SU-DHL-6 (cell line): ENCODE data around the gene HEY2.

Source experiments
- H2AFZ ChIP-seq: fragments of 200-600 bp; sonication (generic); 2 replicates; pipeline ENCODE4 v1.6.1; 2014; ENCODE audit warnings: low read depth, mild to moderate bottlenecking, moderate library complexity, mixed read lengths, antibody characterized with exemption, low read length; ENCODE audit not compliant: severe bottlenecking
- H3F3A ChIP-seq: fragments of 200-600 bp; shearing (Covaris generic); 2 replicates; pipeline ENCODE4 v1.6.0; 2016; ENCODE audit warnings: antibody characterized with exemption, mild to moderate bottlenecking; ENCODE audit not compliant: insufficient read depth
- H3K27ac ChIP-seq: fragments of 200-600 bp; sonication (generic); 2 replicates; pipeline ENCODE4 v1.5.1; 2016; ENCODE audit warnings: low read depth, mild to moderate bottlenecking, low read length, moderate library complexity, mixed read lengths
- H3K27me3 ChIP-seq: fragments of 200-600 bp; sonication (generic), shearing (Covaris generic); 2 replicates; pipeline ENCODE4 v1.6.0; 2014; ENCODE audit warnings: mild to moderate bottlenecking, low read length
- H3K36me3 ChIP-seq: fragments of 200-600 bp; sonication (generic); 2 replicates; pipeline ENCODE4 v1.6.1; 2014; ENCODE audit warnings: mild to moderate bottlenecking, low read length, mixed read lengths
- H3K4me2 ChIP-seq: fragments of 300-600, 200-600 bp; shearing (Covaris generic), sonication (generic); 2 replicates; pipeline ENCODE4 v1.6.0; 2014; ENCODE audit warnings: low read length, low read depth, mild to moderate bottlenecking; ENCODE audit not compliant: poor library complexity, severe bottlenecking
- H3K4me3 ChIP-seq: fragments of 200-600 bp; sonication (generic); 2 replicates; pipeline ENCODE4 v1.5.1; 2014; ENCODE audit warnings: antibody characterized with exemption, low read length, mild to moderate bottlenecking, mixed read lengths; ENCODE audit not compliant: insufficient read depth, poor library complexity, severe bottlenecking
- H3K79me2 ChIP-seq: fragments of 200-600 bp; sonication (generic); 2 replicates; pipeline ENCODE4 v1.6.1; 2014; ENCODE audit warnings: mild to moderate bottlenecking, low read length, moderate library complexity; ENCODE audit not compliant: insufficient read depth
- H3K9ac ChIP-seq: fragments of 200-600 bp; sonication (generic); 2 replicates; pipeline ENCODE4 v1.7.0; 2014; ENCODE audit warnings: mild to moderate bottlenecking, low read length
- H3K9me2 ChIP-seq: fragments of 200-600 bp; sonication (generic); replicated peaks from 2 replicates; pipeline ENCODE4 v1.6.1; 2014; ENCODE audit warnings: low read length; ENCODE audit not compliant: insufficient read depth
- H3K9me3 ChIP-seq: fragments of 200-600 bp; sonication (generic); 2 replicates; pipeline ENCODE4 v1.6.1; 2014; ENCODE audit warnings: low read length, mixed read lengths; ENCODE audit not compliant: insufficient read depth
- H4K20me1 ChIP-seq: fragments of 200-600 bp; sonication (generic); 2 replicates; pipeline ENCODE4 v1.6.1; 2014; ENCODE audit warnings: low read depth, mild to moderate bottlenecking, antibody characterized with exemption, low read length, moderate library complexity, mixed read lengths
- EZH2phosphoT487 ChIP-seq: fragments of 200-600 bp; sonication (generic), shearing (Covaris generic); conservative IDR thresholded peaks from 2 replicates; pipeline ENCODE4 v1.6.1; 2018; ENCODE audit warnings: mild to moderate bottlenecking, antibody characterized with exemption, low read length, moderate library complexity, mixed read lengths
- TF ChIP-seq, protein P1 (sequence below): fragments of 200-600 bp; sonication (generic); IDR thresholded peaks from one replicate; pipeline ENCODE4 v1.5.1; 2017; ENCODE audit warnings: antibody characterized with exemption, mild to moderate bottlenecking, low read length, moderate library complexity; ENCODE audit not compliant: insufficient read depth, poor library complexity, severe bottlenecking

The HEY2 gene

DNA sequence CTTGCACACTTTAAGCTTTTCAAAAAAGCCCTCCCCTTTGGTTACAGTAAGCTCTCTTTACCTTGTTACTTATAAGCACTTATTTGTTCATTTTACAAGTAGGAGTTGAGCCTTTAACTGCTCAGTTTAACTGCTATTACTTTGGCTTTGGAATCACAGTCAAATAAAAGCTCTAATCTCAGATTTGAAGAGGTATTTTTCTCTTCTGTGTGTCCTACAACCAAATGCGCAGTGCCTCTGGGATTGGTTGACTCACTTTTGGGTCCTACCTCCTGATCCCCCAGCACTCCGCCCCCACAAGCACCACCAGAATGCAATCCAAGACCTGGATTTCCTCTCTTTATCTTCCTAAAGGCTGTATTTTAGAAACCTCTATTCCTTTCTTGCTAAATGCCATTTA, 43.8 kb downstream of the HEY2 start:
- Histone ChIP-seq H3K27me3 (no peaks in the 10 kb centered on the region), H3K79me2 (peaks cover 68% of the 10 kb centered on the region), H3K4me3 (peak overlapping the region; percentile 78), H3K9ac (peak overlapping the region; percentile 82), H3K9me3 (no peaks in the 10 kb centered on the region), H3F3A (peaks cover 45% of the 10 kb centered on the region), H3K9me2 (no peaks in the 10 kb centered on the region), H3K4me2 (peak overlapping the region; percentile 87), H4K20me1 (no peaks in the 10 kb centered on the region), H3K27ac (peak overlapping the region; percentile 97; the same call in 1 of the 2 replicates), H2AFZ (no peak overlapping the region), H3K36me3 (no peaks in the 10 kb centered on the region)
- TF ChIP-seq, protein P1, sequence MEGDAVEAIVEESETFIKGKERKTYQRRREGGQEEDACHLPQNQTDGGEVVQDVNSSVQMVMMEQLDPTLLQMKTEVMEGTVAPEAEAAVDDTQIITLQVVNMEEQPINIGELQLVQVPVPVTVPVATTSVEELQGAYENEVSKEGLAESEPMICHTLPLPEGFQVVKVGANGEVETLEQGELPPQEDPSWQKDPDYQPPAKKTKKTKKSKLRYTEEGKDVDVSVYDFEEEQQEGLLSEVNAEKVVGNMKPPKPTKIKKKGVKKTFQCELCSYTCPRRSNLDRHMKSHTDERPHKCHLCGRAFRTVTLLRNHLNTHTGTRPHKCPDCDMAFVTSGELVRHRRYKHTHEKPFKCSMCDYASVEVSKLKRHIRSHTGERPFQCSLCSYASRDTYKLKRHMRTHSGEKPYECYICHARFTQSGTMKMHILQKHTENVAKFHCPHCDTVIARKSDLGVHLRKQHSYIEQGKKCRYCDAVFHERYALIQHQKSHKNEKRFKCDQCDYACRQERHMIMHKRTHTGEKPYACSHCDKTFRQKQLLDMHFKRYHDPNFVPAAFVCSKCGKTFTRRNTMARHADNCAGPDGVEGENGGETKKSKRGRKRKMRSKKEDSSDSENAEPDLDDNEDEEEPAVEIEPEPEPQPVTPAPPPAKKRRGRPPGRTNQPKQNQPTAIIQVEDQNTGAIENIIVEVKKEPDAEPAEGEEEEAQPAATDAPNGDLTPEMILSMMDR = no peak
- no peak for TF ChIP-seq EZH2phosphoT487

DNA sequence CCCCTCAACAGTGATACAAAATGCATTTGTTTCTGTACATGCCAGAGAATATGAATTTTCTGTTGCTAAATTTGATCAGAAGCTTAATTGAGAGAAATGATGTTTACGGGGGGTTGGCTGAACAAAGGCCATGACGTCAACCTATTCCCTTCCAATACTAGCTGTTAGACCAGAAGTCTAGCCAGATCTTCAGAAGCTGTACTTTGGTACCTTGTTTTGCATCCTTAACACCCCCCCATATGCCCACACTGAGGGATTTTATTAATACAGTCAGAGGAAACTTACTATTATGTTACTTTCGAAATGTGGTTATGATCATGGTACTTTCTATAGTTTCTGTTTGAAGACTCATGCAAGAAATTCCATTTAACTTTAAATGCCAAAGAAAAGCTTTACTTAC, 44.4 kb downstream of the HEY2 start:
- Histone ChIP-seq H3K36me3 (no peaks in the 10 kb centered on the region), H3K79me2 (peaks cover 68% of the 10 kb centered on the region), H4K20me1 (no peaks in the 10 kb centered on the region), H3K4me3 (peak overlapping the region; percentile 78), H3K4me2 (peak overlapping the region; percentile 87), H3K9me3 (no peaks in the 10 kb centered on the region), H3K9me2 (no peaks in the 10 kb centered on the region), H3K9ac (peak overlapping the region; percentile 82), H3K27me3 (no peaks in the 10 kb centered on the region), H2AFZ (no peak overlapping the region), H3K27ac (peak overlapping the region; percentile 97), H3F3A (peaks cover 47% of the 10 kb centered on the region)
- no peak for TF ChIP-seq EZH2phosphoT487
- TF ChIP-seq, protein P1 = no peak

DNA sequence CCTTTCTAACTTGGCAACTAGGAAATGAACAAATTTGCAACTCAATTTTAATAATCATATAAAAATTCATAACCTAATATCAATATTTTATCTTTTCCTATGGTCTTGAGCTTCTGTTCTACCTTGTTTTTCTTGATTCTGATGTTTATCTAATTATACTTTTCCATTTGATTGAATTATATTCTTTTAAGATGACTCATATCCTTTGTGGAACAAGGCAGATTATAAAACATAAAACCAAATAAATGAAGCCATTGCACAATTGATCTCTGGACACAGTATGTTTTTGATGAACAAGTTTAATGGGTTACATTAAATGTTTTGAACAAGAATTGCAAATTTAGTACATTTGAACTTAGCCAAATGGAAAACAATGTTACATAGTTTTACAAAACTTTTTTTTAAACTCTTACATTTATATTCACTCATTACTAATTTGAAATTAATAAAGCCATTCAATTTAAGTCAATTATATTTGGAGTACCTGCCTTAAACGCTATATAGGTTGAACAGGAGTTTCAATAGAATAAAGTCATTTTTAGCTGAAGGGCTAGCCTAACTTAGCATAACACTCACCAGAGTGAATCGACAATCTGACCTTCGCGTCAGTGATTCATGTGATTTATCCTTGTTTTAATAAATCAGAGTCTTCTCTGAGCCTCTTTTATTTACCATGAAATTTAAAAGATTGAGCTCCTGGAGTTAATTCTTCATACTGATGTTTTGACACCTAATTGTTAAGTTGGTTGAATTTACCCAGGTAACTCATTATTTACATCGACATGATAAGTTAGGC, 45.1 kb downstream of the HEY2 start:
- no peaks in the 10 kb centered on the region for H3K9me2 ChIP-seq
- no peaks in the 10 kb centered on the region for H3K9me3 ChIP-seq
- H2AFZ ChIP-seq = no peak overlapping the region
- peak overlapping the region; percentile 82; the same call in 1 of the 2 replicates for H3K9ac ChIP-seq
- no peaks in the 10 kb centered on the region for H3K36me3 ChIP-seq
- H3K4me2 ChIP-seq = peak overlapping the region; percentile 87
- H3F3A ChIP-seq = peaks cover 41% of the 10 kb centered on the region
- no peaks in the 10 kb centered on the region for H4K20me1 ChIP-seq
- peaks cover 75% of the 10 kb centered on the region for H3K79me2 ChIP-seq
- no peaks in the 10 kb centered on the region for H3K27me3 ChIP-seq
- TF ChIP-seq, protein P1 = no peak
- TF ChIP-seq EZH2phosphoT487 = no peak
- H3K4me3 ChIP-seq = peak overlapping the region; percentile 78
- H3K27ac ChIP-seq = peak overlapping the region; percentile 97
